VCaP (cell line): ENCODE measurements around the gene HHIP.

Experiments used
- H3K27ac ChIP-seq: fragments of 450-650 bp; 2 replicates; pipeline ENCODE4 v1.5.1; 2017
- CTCF ChIP-seq: fragments of 450-650 bp; conservative IDR thresholded peaks from 2 replicates; pipeline ENCODE4 v1.5.1; 2017; ENCODE audit warnings: mild to moderate bottlenecking, moderate library complexity

HHIP gene

GRCh38 chr4:144645631-144646522, at the start of gene HHIP:
TSS of gene HHIP (plus strand) at chr4:144646156. CDS start at chr4:144646676, 520 bp downstream.
- TF ChIP-seq CTCF, result no peak
- no peak within 1 kb of the TSS for H3K27ac ChIP-seq

- no peak overlapping the region for H3K27ac ChIP-seq
- TF ChIP-seq CTCF, result no peak
Measured at GRCh38 chr4:144597171-144597570, 48.8 kb upstream of the HHIP start.

- no peak overlapping the region for H3K27ac ChIP-seq
- TF ChIP-seq CTCF, result no peak
Measured at GRCh38 chr4:144599621-144600020, 46.3 kb upstream of the HHIP start.

GRCh38 chr4:144611850-144612249, 34.1 kb upstream of the HHIP start:
- TF ChIP-seq CTCF, result no peak

GRCh38 chr4:144614850-144615585, 30.9 kb upstream of the HHIP start:
- no peak overlapping the region for H3K27ac ChIP-seq
- no peak for TF ChIP-seq CTCF

More at GRCh38 chr4:144611850-144612249, 34.1 kb upstream of the HHIP start:
- H3K27ac ChIP-seq, result no peak overlapping the region

GRCh38 chr4:144621681-144622080, 24.3 kb upstream of the HHIP start:
- H3K27ac ChIP-seq, result no peak overlapping the region
- TF ChIP-seq CTCF, result no peak

- H3K27ac ChIP-seq, result no peak overlapping the region
- TF ChIP-seq CTCF, result no peak
Measured at GRCh38 chr4:144627663-144628076, 18.3 kb upstream of the HHIP start.
